Choroid plexus epithelial cell (primary cell): Measurements from ENCODE around the gene MAVS.
A peak's percentile ranks its signal among the peaks of the same experiment; 100 is the strongest.
"Not testable (repeated sequence)": the region's sequence is repeated elsewhere in the genome, so short reads cannot be mapped to it uniquely, and the experiment has no call there.

Experiments used
- DNase-seq: peaks from one replicate; pipeline ENCODE4 v3.0.0-alpha.2; 2010; ENCODE audit warnings: low read depth
- H3K4me3 ChIP-seq: 2 replicates; pipeline ENCODE4 v1.5.1; 2011; ENCODE audit warnings: low read depth, mild to moderate bottlenecking, control low read depth, low read length, moderate library complexity
- TF ChIP-seq, protein P1 (sequence below): conservative IDR thresholded peaks from 2 replicates; pipeline ENCODE4 v1.5.1; 2011; ENCODE audit warnings: low read depth, mild to moderate bottlenecking, control low read depth, inconsistent platforms, low read length, moderate library complexity

Gene MAVS

DNA sequence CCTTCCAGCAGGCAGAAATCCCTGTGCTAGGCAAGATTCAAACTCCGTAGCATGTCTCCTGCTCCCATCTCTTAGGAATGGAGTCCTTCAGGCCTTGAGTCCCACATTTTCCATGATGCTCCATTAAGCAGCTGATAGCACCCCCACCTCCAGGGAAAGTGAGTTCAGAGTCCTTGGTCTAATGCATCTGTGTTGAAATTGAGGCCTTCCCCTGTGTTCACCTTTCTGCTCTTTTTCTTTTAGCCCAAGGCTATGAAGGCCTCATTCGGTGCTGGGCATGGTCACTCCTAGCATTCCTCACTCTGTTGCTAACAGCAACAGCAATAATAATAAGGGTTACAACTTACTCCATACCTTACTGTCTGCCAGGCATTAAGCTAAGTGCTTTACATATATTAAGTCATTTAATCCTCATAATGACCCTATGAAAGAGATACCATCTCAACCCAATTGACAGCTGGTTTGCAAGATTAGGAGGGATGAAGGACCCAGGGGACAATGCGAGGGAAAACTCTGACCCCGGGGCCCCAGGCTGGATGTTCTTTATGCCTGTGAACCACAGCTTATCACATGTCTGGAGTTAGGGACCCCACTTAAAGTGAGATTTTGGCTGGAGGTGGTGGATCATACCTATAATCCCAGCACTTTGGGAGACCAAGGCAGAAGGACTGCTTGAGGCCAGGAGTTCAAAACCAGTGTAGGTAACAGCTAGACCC lies 25.1 kb downstream of the MAVS start:
- DNase-seq = peak; percentile 50
- TF ChIP-seq, protein P1, sequence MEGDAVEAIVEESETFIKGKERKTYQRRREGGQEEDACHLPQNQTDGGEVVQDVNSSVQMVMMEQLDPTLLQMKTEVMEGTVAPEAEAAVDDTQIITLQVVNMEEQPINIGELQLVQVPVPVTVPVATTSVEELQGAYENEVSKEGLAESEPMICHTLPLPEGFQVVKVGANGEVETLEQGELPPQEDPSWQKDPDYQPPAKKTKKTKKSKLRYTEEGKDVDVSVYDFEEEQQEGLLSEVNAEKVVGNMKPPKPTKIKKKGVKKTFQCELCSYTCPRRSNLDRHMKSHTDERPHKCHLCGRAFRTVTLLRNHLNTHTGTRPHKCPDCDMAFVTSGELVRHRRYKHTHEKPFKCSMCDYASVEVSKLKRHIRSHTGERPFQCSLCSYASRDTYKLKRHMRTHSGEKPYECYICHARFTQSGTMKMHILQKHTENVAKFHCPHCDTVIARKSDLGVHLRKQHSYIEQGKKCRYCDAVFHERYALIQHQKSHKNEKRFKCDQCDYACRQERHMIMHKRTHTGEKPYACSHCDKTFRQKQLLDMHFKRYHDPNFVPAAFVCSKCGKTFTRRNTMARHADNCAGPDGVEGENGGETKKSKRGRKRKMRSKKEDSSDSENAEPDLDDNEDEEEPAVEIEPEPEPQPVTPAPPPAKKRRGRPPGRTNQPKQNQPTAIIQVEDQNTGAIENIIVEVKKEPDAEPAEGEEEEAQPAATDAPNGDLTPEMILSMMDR = no peak
- H3K4me3 ChIP-seq = no peak overlapping the region

DNA sequence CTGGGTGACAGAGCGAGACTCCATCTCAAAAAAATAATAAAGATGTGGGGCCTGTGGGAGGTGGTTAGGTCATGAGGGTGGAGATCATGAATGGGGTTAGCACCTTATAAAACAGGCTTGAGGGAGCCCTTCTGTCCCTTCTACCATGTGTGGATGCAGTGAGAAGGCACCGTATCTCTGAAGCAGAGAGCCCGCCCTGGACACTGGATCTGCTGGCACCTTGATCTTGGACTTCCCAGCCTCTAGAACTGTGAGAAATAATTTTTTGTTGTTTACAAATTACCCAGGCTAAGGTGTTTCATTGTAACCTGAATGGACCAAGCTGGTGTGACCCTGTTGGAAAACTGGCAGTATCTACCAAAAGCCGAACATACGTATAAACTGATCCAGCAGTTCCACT lies 26.9 kb downstream of the MAVS start:
- H3K4me3 ChIP-seq = no peak overlapping the region
- DNase-seq = no peak
- TF ChIP-seq, protein P1 = no peak

DNA sequence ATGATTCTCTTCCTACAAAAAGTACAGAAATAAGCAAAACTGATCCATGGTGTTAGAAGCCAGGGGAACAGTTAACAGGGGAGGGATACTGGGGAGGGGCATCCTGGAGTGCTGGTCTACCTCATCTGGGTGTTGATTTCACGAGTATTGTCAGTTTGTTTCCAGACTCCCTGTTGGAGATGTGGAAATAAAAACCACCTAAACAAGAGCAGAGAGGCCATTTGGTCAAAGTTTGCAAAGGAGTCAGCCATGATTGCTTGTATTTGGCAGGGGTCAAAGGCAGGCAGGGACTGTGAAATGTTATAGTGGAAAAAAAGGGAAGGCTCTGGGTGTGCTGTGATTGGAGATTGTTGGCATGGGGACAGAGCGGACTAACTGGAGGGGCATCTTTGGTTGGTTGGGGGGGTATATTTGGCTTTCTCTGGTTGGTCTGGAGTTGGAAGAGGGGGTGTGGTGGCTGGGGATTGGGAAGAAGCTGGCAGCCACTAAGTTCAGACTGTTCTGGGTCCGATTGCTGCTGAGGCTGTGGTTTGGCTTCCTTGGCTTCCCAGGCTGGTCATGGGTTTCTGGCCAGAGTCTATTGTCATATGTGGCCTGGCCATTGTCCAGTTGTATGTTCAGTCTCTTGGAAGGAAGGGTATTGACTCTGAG lies 27.7 kb downstream of the MAVS start:
- peak; percentile 37 for DNase-seq
- no peak overlapping the region for H3K4me3 ChIP-seq
- TF ChIP-seq, protein P1 = no peak

DNA sequence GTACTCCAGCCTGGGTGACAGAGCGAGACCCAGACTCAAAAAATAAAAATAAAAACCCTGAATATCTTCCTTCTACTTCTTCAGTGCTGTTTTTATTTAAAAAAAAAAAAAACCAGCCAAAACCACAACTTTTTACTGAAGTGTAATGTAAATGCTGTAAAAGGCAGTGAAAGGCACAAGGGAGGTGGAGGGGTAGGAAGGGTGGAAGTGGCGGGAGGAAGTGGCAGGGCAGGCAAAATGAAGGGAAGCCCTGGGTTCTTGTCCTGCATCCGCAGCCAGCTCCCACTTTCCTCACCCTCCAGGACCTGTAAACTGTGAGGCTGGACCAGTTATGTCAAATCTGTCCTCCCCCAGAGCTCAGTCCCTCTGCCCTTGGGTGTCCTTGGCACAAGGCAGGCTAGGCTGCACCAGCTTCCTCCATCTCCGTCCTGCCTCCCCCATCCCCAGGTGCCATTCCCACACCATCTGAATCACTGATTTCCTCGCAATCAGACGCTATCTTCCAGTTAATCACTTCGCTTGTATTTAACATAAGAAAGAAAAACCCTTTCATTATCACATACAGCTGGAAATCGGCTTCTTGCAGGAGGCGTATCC lies 28.8 kb downstream of the MAVS start:
- TF ChIP-seq, protein P1 = no peak
- DNase-seq = no peak
- no peak overlapping the region for H3K4me3 ChIP-seq

DNA sequence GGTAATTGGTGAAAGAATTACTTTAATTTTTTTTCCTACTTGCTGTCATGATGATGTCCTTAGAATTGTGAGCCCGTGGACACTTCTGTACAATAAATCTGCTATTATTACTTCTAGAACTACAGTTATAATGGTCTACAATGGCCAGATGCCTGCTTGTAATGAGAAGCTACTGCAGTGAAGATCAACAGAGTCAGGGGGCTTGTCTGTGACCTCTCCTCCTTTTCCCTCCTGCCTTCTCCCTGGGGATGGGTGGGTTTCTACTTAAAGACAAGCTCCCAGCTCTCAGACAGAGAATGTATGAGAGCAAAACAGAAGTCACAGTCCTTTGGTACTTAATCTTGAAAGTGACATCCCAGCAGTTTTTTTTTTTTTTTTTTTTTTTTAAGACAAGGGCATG lies 29.4 kb downstream of the MAVS start:
- TF ChIP-seq, protein P1 = no peak
- H3K4me3 ChIP-seq = no peak overlapping the region
- DNase-seq = no peak

DNA sequence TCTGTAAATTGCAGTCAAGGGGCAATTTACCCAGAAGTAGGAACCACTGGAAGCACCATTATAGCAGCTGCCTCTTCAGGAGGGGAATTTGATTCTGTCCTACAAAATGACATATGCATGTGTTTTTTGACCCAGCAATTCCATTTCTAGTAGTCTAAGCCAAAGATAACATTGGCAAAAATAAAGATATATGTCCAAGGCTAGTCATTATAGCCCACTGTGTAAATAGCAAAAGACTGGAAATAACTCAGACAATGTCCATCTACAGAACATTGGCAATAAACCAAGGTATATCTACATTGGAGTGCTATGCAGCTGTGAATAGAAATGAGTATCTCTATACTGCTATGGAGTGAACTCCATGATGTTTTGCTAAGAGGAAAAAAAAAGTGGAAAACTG lies 30.0 kb downstream of the MAVS start:
- DNase-seq = peak; percentile 48
- TF ChIP-seq, protein P1 = no peak
- H3K4me3 ChIP-seq = no peak overlapping the region

DNA sequence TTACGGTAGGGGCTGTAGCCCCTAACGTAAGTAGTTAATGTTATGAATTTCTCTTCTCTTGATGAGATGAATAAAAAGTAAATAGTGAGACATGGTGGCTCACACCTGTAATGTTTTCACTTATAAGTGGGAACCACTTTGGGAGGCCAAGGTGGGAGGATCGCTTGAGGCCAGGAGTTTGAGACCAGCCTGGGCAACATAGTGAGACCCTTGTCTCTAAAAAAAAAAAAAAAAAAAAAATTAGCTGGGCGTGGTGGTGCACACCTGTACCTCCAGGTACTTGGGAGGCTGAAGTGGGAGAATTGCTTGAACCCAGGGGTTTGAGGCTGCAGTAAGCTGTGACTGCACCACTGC lies 32.3 kb downstream of the MAVS start:
- H3K4me3 ChIP-seq, DNase-seq: not testable (repeated sequence)
